ENCODE results near the gene POT1.
A peak's percentile ranks its signal among the peaks of the same experiment; 100 is the strongest.

Gene POT1

GRCh38 chr7:124930173-124930623, 573 bp upstream of the POT1 start:
- CTCF ChIA-PET = no interaction called here
- Mint-ChIP-seq H3K27me3 (peaks cover 15% of the 10 kb centered on the region), H3K4me3 (peak overlapping the region; percentile 95), H3K36me3 (peaks cover 20% of the 10 kb centered on the region), H3K27ac (peak overlapping the region; percentile 94), H3K9me3 (no peaks in the 10 kb centered on the region), H3K4me1 (peaks cover 40% of the 10 kb centered on the region)
- no peak for DNase-seq

DNA sequence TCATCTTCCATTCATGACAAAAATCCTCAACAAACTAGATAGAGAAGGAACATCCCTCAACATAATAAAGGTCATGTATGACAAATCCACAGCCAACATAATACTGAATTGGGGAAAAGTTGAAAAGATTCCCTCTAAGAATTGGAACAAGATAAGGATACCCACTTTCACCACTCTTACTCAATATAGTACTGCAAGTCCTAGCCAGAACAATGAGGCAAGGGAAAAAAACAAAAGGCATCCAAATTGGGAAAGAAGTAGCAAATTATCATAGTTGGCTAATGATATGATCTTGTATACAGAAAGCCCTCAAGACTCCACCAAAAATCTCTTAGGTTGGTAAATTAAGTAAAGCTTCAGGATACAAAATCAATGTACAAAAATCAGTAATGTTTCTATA, 4.7 kb downstream of the POT1 start:
- Mint-ChIP-seq H3K27ac (no peak overlapping the region), H3K36me3 (peaks cover 31% of the 10 kb centered on the region), H3K4me1 (peaks cover 50% of the 10 kb centered on the region), H3K27me3 (peaks cover 3% of the 10 kb centered on the region), H3K9me3 (no peaks in the 10 kb centered on the region), H3K4me3 (no peak overlapping the region)
- DNase-seq = no peak
- CTCF ChIA-PET = no interaction called here

DNA sequence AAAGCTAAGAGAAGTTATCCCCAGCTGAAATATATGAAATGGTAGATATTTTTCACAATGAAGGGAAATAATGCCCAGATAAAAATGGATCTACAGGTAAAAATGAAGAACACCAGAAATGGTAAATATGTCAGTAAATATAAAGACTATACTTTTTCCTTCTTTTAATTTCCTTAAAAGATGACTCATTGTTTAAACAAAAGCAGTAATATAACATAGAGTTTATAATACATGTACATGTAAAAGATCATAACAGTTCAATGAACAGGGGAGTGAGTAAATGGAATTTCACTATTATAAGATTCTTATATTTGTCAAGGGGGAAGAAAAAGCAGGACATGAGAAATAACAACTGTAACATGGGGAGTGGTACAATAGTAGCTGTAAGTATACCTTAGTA, 7.4 kb downstream of the POT1 start:
- H3K9me3 Mint-ChIP-seq = no peaks in the 10 kb centered on the region
- no peak overlapping the region for H3K4me3 Mint-ChIP-seq
- no peaks in the 10 kb centered on the region for H3K27me3 Mint-ChIP-seq
- DNase-seq = no peak
- H3K36me3 Mint-ChIP-seq = peaks cover 25% of the 10 kb centered on the region
- no peak overlapping the region for H3K27ac Mint-ChIP-seq
- peaks cover 25% of the 10 kb centered on the region for H3K4me1 Mint-ChIP-seq
- CTCF ChIA-PET = no interaction called here

DNA sequence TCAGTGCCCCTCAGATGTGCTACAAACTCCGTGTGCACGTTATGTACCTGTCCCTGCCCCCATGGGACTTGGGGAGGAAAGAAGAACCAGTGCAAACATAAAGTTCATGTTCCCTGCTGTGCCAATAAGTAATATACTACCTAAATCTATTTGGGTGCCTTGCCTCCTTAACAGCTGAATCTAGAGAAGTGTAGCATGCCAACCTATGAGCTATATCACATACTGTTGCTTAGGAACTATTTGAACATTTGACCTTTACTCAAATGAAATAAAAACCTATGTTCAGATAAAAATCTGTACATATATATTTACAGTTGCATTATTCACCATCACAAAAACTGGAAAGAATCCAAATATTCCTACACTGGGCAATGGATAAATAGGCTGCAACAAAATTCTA, 9.8 kb downstream of the POT1 start:
- Mint-ChIP-seq H3K27me3 (no peaks in the 10 kb centered on the region), H3K27ac (no peak overlapping the region), H3K4me3 (no peak overlapping the region), H3K4me1 (peaks cover 12% of the 10 kb centered on the region), H3K9me3 (no peaks in the 10 kb centered on the region), H3K36me3 (peaks cover 15% of the 10 kb centered on the region)
- CTCF ChIA-PET = no interaction called here
- no peak for DNase-seq

DNA sequence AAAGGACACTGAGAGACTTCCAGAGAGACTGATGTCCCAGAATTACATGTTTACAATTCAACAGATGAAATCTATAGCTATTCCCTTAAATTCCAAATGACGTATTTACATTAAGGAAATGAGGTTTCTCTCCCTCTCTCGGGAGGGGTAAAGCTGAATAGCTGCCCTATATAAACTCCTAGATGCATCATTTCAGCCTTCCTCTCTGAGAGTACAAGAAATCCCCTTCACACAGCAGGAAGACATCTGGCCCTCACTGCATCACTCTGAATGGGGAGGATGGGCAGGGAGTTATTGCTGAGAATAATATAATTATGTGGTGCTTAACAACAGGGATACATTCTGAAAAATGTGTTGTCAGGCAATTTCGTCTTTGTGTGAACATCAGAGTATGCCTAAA, 11.0 kb downstream of the POT1 start:
- H3K36me3 Mint-ChIP-seq = peaks cover 8% of the 10 kb centered on the region
- H3K4me1 Mint-ChIP-seq = peaks cover 3% of the 10 kb centered on the region
- H3K27me3 Mint-ChIP-seq = no peaks in the 10 kb centered on the region
- no peak for DNase-seq
- H3K4me3 Mint-ChIP-seq = no peak overlapping the region
- H3K27ac Mint-ChIP-seq = no peak overlapping the region
- CTCF ChIA-PET = no interaction called here
- H3K9me3 Mint-ChIP-seq = no peaks in the 10 kb centered on the region

DNA sequence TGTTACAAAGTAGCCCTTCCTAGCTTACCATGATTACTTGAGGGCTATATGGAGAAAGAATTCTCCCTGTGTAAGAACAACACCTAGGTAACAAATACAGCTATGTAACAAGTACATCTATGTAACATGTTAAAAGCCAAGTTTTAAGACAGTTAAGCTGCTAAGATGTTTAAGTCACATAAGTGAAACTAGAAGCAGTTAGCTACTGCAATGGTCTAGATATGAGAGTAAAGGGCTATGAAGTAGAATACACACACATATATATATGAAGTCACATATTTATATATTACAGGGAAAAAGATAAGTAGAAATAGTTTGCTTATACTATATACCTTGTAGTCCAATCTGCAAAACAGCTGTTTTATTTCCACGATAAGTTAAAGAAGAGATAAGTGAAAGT, 14.4 kb downstream of the POT1 start:
- H3K27ac Mint-ChIP-seq = no peak overlapping the region
- no peaks in the 10 kb centered on the region for H3K4me1 Mint-ChIP-seq
- peaks cover 11% of the 10 kb centered on the region for H3K36me3 Mint-ChIP-seq
- H3K4me3 Mint-ChIP-seq = no peak overlapping the region
- CTCF ChIA-PET = no interaction called here
- no peaks in the 10 kb centered on the region for H3K9me3 Mint-ChIP-seq
- H3K27me3 Mint-ChIP-seq = no peaks in the 10 kb centered on the region
- no peak for DNase-seq

GRCh38 chr7:124914298-124914697, 15.3 kb downstream of the POT1 start:
- peaks cover 11% of the 10 kb centered on the region for H3K36me3 Mint-ChIP-seq
- no peaks in the 10 kb centered on the region for H3K4me1 Mint-ChIP-seq
- no peaks in the 10 kb centered on the region for H3K27me3 Mint-ChIP-seq
- CTCF ChIA-PET = no interaction called here
- no peak overlapping the region for H3K27ac Mint-ChIP-seq
- H3K9me3 Mint-ChIP-seq = no peaks in the 10 kb centered on the region
- no peak for DNase-seq
- no peak overlapping the region for H3K4me3 Mint-ChIP-seq

GRCh38 chr7:124912972-124913371, 16.7 kb downstream of the POT1 start:
- Mint-ChIP-seq H3K4me1 (no peaks in the 10 kb centered on the region), H3K27me3 (no peaks in the 10 kb centered on the region), H3K9me3 (no peaks in the 10 kb centered on the region), H3K4me3 (no peak overlapping the region), H3K27ac (no peak overlapping the region), H3K36me3 (peaks cover 8% of the 10 kb centered on the region)
- CTCF ChIA-PET = no interaction called here
- no peak for DNase-seq

DNA sequence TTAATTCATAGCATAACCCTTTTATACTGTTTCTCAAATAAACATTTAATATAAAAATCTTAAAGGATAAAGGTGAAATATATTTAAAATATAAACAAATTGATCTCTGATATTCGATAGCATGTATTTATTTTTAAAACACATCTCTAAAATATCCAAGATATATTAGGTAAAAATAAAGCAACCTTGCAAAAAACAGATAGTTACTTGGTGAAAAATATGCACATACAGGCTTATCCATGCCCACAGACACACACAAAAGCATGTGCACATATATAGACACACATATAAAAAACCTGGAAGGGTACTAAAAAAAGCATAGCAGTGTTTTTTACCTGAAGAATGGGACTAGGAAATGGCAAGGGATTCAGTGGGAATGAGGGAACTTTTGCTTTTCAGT, 19.8 kb downstream of the POT1 start:
- H3K36me3 Mint-ChIP-seq = peaks cover 17% of the 10 kb centered on the region
- H3K27me3 Mint-ChIP-seq = no peaks in the 10 kb centered on the region
- H3K27ac Mint-ChIP-seq = no peak overlapping the region
- H3K4me3 Mint-ChIP-seq = no peak overlapping the region
- peaks cover under 1% of the 10 kb centered on the region for H3K9me3 Mint-ChIP-seq
- DNase-seq = no peak
- no peaks in the 10 kb centered on the region for H3K4me1 Mint-ChIP-seq
- CTCF ChIA-PET = no interaction called here

DNA sequence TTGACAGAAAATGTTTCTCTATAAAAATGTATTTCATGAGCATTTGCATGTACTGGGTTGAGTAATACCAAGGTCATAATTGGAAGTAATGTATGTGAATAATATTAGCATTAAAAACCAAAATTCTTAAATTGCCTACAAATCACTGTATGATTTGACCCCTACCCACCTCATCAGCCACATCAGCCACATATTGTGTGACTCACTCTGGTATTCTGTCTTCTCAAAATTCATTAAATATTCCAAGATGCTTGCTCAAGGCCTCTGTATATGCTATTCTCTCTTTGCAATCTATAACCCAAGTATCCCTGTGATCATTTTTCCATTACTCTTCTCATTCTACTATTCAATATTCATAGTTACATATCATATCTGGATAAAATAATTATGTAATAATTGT, 21.4 kb downstream of the POT1 start:
- no peaks in the 10 kb centered on the region for H3K27me3 Mint-ChIP-seq
- H3K36me3 Mint-ChIP-seq = peaks cover 23% of the 10 kb centered on the region
- no peak overlapping the region for H3K4me3 Mint-ChIP-seq
- CTCF ChIA-PET = no interaction called here
- H3K27ac Mint-ChIP-seq = no peak overlapping the region
- DNase-seq = no peak
- H3K9me3 Mint-ChIP-seq = peaks cover 3% of the 10 kb centered on the region
- H3K4me1 Mint-ChIP-seq = no peaks in the 10 kb centered on the region

GRCh38 chr7:124907490-124907889, 22.1 kb downstream of the POT1 start:
- CTCF ChIA-PET = no interaction called here
- DNase-seq = no peak
- peaks cover 3% of the 10 kb centered on the region for H3K9me3 Mint-ChIP-seq
- H3K4me3 Mint-ChIP-seq = no peak overlapping the region
- no peak overlapping the region for H3K27ac Mint-ChIP-seq
- H3K27me3 Mint-ChIP-seq = no peaks in the 10 kb centered on the region
- H3K4me1 Mint-ChIP-seq = no peaks in the 10 kb centered on the region
- peaks cover 19% of the 10 kb centered on the region for H3K36me3 Mint-ChIP-seq

DNA sequence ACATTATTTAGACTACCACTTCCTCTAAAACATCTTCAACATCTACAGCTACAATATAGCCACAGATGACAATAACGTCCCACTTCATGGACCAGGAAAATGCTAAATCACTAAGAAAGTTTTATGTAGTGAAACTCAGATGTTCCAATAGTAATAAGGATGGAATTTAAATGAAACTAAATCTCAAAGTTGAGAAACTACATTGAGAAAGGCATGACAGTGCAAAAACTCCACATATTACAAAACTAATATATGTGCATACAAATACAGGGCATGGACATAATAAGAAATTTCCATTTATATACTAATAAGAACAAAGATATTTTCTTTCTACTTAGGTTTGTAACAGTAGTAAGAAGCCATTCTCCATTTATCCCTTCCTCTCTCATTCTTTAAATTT, 31.1 kb downstream of the POT1 start:
- no peak overlapping the region for H3K4me3 Mint-ChIP-seq

GRCh38 chr7:124896001-124896400, 33.6 kb downstream of the POT1 start:
- H3K27ac Mint-ChIP-seq = no peak overlapping the region
- H3K9me3 Mint-ChIP-seq = no peaks in the 10 kb centered on the region
- peaks cover 18% of the 10 kb centered on the region for H3K36me3 Mint-ChIP-seq
- CTCF ChIA-PET = no interaction called here
- H3K27me3 Mint-ChIP-seq = no peaks in the 10 kb centered on the region
- no peak for DNase-seq
- H3K4me1 Mint-ChIP-seq = no peaks in the 10 kb centered on the region
- H3K4me3 Mint-ChIP-seq = no peak overlapping the region

More for the DNA sequence above, 31.1 kb downstream of the POT1 start:
- Mint-ChIP-seq H3K9me3 (no peaks in the 10 kb centered on the region), H3K4me1 (no peaks in the 10 kb centered on the region), H3K27me3 (no peaks in the 10 kb centered on the region), H3K36me3 (peaks cover 19% of the 10 kb centered on the region), H3K27ac (no peak overlapping the region)
- CTCF ChIA-PET = no interaction called here
- DNase-seq = no peak

DNA sequence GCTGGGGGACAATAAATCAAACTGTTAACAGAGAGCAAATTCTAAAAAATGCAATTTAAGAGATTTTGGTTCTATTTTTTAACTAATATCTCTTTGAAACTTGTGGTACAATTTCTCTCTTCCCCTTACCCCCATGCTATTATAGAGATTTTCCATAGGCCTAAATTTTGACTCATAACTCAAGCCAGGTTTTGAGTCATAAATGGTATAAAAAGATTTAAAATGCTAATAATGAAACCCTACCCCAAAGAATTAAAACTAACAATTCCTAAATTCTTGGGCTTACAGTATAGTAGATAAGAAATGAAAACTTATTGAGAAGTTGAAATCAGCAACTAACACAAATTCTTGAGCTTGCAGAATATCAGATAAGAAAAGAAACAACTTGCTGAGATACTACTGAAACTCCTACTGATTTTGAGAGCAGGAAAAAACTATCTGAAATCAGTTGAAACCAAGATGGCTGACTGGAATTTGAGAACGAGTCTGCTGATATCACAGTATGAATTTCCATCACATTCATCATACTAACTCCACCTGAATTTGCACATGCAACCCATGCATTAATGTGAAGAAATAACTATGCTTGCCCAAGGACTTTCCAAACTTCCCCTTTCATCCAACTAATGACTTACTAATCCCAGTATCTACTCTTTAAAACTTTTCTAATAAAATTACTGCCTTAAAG, 36.3 kb downstream of the POT1 start:
- Mint-ChIP-seq H3K9me3 (no peaks in the 10 kb centered on the region), H3K4me1 (no peaks in the 10 kb centered on the region), H3K27ac (no peak overlapping the region), H3K27me3 (no peaks in the 10 kb centered on the region), H3K36me3 (peaks cover 33% of the 10 kb centered on the region), H3K4me3 (no peak overlapping the region)
- CTCF ChIA-PET = no interaction called here
- DNase-seq = no peak

DNA sequence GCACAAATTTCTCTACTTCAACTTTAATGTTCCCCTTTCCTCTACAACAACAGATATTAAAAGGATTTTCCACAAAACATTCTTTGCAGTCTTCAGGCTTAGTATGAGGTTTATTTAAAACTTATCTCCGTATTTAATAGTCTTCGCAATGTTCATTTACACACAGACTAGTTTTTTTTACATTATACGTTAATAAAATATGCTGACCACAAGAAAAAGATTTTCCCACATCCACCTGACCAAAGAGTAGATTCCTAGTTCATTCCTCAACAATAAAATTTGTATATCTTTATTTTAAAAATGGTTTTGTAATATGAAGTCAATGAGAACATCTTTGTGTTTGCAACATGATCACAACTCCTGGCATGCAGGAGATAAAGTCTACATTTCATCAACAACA, 42.4 kb downstream of the POT1 start:
- no peak for DNase-seq
- H3K27me3 Mint-ChIP-seq = no peaks in the 10 kb centered on the region
- no peaks in the 10 kb centered on the region for H3K9me3 Mint-ChIP-seq
- H3K4me3 Mint-ChIP-seq = no peak overlapping the region
- peaks cover 21% of the 10 kb centered on the region for H3K36me3 Mint-ChIP-seq
- CTCF ChIA-PET = no interaction called here
- no peak overlapping the region for H3K27ac Mint-ChIP-seq
- H3K4me1 Mint-ChIP-seq = no peaks in the 10 kb centered on the region

- DNase-seq = no peak
- H3K36me3 Mint-ChIP-seq = peaks cover 4% of the 10 kb centered on the region
- no peaks in the 10 kb centered on the region for H3K27me3 Mint-ChIP-seq
- no peak overlapping the region for H3K4me3 Mint-ChIP-seq
- CTCF ChIA-PET = no interaction called here
- no peaks in the 10 kb centered on the region for H3K4me1 Mint-ChIP-seq
- no peak overlapping the region for H3K27ac Mint-ChIP-seq
- H3K9me3 Mint-ChIP-seq = no peaks in the 10 kb centered on the region
Measured at GRCh38 chr7:124881981-124882380, 47.6 kb downstream of the POT1 start.

Data from activated naive CD4-positive, alpha-beta T cell treated with anti-CD3 and anti-CD28 coated beads, Interleukin-2, amount 10 ng/mL, durations not matched to agents 7 days and 5 days (primary cell).